H1 (cell line): Measurements from ENCODE around the gene PRSS21.

Source experiments
- KDM1A ChIP-seq: fragments of 200-600, 300-600 bp; sonication (generic); IDR thresholded peaks from 2 replicates; pipeline ENCODE4 v1.7.1; 2016; ENCODE audit warnings: mild to moderate bottlenecking, low read length, borderline replicate concordance
- MAFK ChIP-seq: IDR thresholded peaks from 2 replicates; pipeline ENCODE4 v1.6.1; 2012; ENCODE audit warnings: low read depth, mild to moderate bottlenecking, improper control_type of control experiment, low read length
- RFX5 ChIP-seq: IDR thresholded peaks from 2 replicates; pipeline ENCODE4 v1.6.1; 2011; ENCODE audit warnings: low read depth, low read length, improper control_type of control experiment, borderline replicate concordance
- YY1 ChIP-seq: IDR thresholded peaks from 2 replicates; pipeline ENCODE4 v1.6.1; 2011; ENCODE audit warnings: low read depth, mild to moderate bottlenecking, low read length
- TF ChIP-seq, protein P1 (sequence below), 3 experiments: IDR thresholded peaks; 1 replicate in 2 of 3; 2 replicates in 1 of 3; pipeline versions ENCODE4 v1.5.1 to v1.6.1; 2011; ENCODE audit warnings: low read length in 3 of 3, mild to moderate bottlenecking in 3 of 3, inconsistent platforms in 2 of 3, low read depth in 1 of 3, moderate library complexity in 1 of 3; ENCODE audit not compliant: insufficient read depth in 1 of 3; ENCODE audit errors: control extremely low read depth in 1 of 3

DNA sequence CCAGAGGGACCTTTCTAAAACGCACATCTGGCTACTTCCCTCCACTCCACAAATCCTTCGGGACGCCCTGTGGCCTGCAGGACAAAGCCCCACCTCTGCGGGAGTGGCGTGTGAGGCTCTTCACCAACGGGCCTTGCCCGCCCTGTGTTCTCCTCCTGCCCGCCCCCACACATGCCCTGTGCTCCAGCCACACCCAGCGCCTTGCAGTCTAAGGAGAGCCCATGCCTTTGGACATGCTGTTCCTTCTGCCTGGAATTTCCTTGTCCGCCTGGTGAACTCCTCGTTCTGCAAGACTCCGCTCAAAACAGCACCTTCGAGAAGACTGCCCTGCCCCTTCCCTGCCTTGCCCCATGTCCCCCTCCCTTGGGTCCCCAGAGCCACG, 47.4 kb upstream of the PRSS21 start:
- TF ChIP-seq YY1: no peak
- TF ChIP-seq, protein P1, sequence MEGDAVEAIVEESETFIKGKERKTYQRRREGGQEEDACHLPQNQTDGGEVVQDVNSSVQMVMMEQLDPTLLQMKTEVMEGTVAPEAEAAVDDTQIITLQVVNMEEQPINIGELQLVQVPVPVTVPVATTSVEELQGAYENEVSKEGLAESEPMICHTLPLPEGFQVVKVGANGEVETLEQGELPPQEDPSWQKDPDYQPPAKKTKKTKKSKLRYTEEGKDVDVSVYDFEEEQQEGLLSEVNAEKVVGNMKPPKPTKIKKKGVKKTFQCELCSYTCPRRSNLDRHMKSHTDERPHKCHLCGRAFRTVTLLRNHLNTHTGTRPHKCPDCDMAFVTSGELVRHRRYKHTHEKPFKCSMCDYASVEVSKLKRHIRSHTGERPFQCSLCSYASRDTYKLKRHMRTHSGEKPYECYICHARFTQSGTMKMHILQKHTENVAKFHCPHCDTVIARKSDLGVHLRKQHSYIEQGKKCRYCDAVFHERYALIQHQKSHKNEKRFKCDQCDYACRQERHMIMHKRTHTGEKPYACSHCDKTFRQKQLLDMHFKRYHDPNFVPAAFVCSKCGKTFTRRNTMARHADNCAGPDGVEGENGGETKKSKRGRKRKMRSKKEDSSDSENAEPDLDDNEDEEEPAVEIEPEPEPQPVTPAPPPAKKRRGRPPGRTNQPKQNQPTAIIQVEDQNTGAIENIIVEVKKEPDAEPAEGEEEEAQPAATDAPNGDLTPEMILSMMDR (IDR thresholded peaks at IDR 0.05; ENCODE audit: control extremely low read depth in 1 of 3, insufficient read depth in 1 of 3, low read depth in 1 of 3, low read length in 3 of 3): no peak
- no peak for TF ChIP-seq KDM1A
- TF ChIP-seq RFX5: no peak
- TF ChIP-seq MAFK: no peak
